KMS-11 (cell line): ENCODE measurements around the gene KRTAP10-1.
"Not testable (repeated sequence)": the region's sequence is repeated elsewhere in the genome, so short reads cannot be mapped to it uniquely, and the experiment has no call there.

ENCODE experiments used
- H2AFZ ChIP-seq: fragments of 200-600 bp; sonication (generic); 2 replicates; pipeline ENCODE4 v1.6.1; 2016; ENCODE audit warnings: antibody characterized with exemption, mixed run types, low read depth
- H3K27ac ChIP-seq: fragments of 200-600 bp; sonication (generic); 2 replicates; pipeline ENCODE4 v1.6.1; 2016; ENCODE audit warnings: mild to moderate bottlenecking, mixed run types
- H3K27me3 ChIP-seq: fragments of 200-600 bp; sonication (generic); 2 replicates; pipeline ENCODE4 v1.6.1; 2017; ENCODE audit warnings: mild to moderate bottlenecking, low read depth, mixed run types, moderate library complexity; ENCODE audit not compliant: insufficient read depth
- H3K36me3 ChIP-seq: fragments of 200-600 bp; sonication (generic); 2 replicates; pipeline ENCODE4 v1.6.1; 2017; ENCODE audit warnings: mild to moderate bottlenecking, mixed run types; ENCODE audit not compliant: insufficient read depth
- H3K4me1 ChIP-seq: fragments of 200-600 bp; sonication (generic); 2 replicates; pipeline ENCODE4 v1.6.1; 2016; ENCODE audit warnings: mild to moderate bottlenecking, low read depth, mixed run types; ENCODE audit not compliant: poor library complexity, severe bottlenecking
- H3K4me2 ChIP-seq: fragments of 200-600 bp; sonication (generic); 2 replicates; pipeline ENCODE4 v1.7.0; 2016; ENCODE audit warnings: mild to moderate bottlenecking, mixed run types
- H3K4me3 ChIP-seq: fragments of 200-600 bp; sonication (generic); IDR thresholded peaks from 2 replicates; pipeline ENCODE4 v1.6.1; 2017; ENCODE audit warnings: low read depth, low read length, mixed read lengths; ENCODE audit not compliant: insufficient read depth
- H3K79me2 ChIP-seq: fragments of 200-600 bp; sonication (generic); 2 replicates; pipeline ENCODE4 v1.6.1; 2016; ENCODE audit warnings: low read depth, mixed run types; ENCODE audit not compliant: insufficient read depth
- H3K9ac ChIP-seq: fragments of 200-600 bp; sonication (generic); 2 replicates; pipeline ENCODE4 v1.6.1; 2016; ENCODE audit warnings: mild to moderate bottlenecking, mixed run types
- H4K20me1 ChIP-seq: fragments of 200-600 bp; sonication (generic); 2 replicates; pipeline ENCODE4 v1.6.1; 2016; ENCODE audit warnings: mild to moderate bottlenecking, mixed run types; ENCODE audit not compliant: insufficient read depth
- CTCF ChIP-seq: fragments of 200-600 bp; sonication (generic); conservative IDR thresholded peaks from 2 replicates; pipeline ENCODE4 v1.6.1; 2017; ENCODE audit warnings: low read depth, mild to moderate bottlenecking, antibody characterized with exemption, low read length, moderate library complexity, mixed read lengths

KRTAP10-1 gene

DNA sequence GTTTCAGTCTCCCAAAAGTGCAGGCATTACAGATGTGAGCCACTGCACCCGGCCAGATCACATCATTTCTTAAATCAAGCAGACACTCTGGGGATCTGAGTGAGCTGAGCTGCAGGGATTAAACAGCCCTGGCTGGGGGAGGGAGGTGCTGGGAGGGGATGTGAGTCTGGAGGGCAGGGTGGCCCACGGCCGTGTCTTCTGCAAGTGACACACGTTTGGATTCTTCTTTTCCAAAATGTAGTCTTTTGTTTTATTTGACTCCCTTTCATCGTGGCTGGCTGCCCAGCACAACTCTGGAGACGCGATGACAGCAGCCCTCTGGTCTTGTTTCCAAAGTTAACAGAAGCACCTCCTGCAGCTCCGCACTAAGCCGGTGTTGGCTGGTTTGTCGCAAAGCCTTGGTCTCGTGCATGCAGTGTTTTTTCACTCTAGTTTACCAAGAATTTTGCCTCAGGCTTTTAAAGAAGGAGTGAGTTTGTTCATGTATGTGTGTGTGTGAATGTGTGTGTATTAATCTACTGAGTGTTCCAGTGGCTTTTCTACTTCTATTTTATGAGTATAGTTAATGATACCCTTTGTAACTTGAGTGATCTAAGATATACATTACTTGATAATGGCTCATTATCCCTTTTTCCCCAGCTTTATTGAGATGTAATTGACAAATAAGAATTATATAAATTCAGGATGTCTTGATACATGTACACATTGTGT lies 43.2 kb upstream of the KRTAP10-1 start:
- no peaks in the 10 kb centered on the region for H4K20me1 ChIP-seq
- TF ChIP-seq CTCF = no peak
- no peak overlapping the region for H3K4me2 ChIP-seq
- no peaks in the 10 kb centered on the region for H3K36me3 ChIP-seq
- H3K27me3 ChIP-seq = peaks cover 37% of the 10 kb centered on the region; the same call in 1 of the 2 replicates
- H2AFZ ChIP-seq = no peak overlapping the region
- no peak overlapping the region for H3K9ac ChIP-seq
- no peaks in the 10 kb centered on the region for H3K79me2 ChIP-seq
- no peaks in the 10 kb centered on the region for H3K4me1 ChIP-seq
- H3K27ac ChIP-seq = no peak overlapping the region
- H3K4me3 ChIP-seq = no peak overlapping the region

DNA sequence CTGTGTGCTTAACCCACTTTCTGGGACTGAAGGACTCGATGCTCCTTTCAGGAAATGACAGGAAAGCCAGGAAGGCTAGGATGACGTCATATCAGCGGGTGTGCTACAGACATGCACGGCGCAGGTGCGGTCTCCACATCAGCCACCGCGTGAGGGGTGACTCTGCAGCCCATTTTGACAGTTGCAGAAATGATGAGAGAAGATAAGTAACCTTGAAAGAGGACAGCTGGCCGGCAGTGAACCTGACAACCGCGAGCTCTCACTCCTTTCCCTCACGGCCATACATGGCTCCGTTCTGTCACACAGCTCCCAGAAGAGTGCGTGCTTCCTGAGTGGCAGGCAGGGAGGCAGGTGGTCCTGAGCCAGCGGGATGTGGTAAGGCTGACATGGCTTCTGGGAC lies 42.1 kb upstream of the KRTAP10-1 start:
- no peaks in the 10 kb centered on the region for H4K20me1 ChIP-seq
- H3K79me2 ChIP-seq = no peaks in the 10 kb centered on the region
- H3K4me2 ChIP-seq = no peak overlapping the region

DNA sequence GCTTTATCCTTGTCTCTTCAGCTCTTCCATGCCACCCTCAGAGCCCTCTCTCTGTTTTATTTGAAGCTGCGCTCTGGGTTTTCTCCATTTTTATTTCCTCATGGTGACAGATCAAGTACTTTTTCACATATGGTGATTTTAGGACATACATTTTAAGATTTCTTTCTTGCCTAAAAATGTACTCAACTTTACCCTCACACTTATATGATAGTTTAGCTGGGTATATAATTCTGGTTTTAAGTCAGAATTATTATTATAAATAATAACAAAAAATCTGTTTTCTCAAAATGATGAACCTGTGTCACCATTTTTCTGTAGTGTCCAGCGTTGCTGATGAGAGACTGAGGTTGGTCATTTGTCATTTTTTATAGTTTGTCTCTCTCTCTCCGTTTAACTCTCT lies 41.2 kb upstream of the KRTAP10-1 start:
- Histone ChIP-seq H3K9ac (no peak overlapping the region), H3K4me3 (no peak overlapping the region), H3K27me3 (peaks cover 50% of the 10 kb centered on the region; the same call in 1 of the 2 replicates), H3K4me2 (no peak overlapping the region), H4K20me1 (no peaks in the 10 kb centered on the region), H3K36me3 (no peaks in the 10 kb centered on the region), H3K27ac (no peak overlapping the region), H2AFZ (no peak overlapping the region), H3K79me2 (no peaks in the 10 kb centered on the region), H3K4me1 (no peaks in the 10 kb centered on the region)
- no peak for TF ChIP-seq CTCF

More for the DNA sequence above, 42.1 kb upstream of the KRTAP10-1 start:
- Histone ChIP-seq H3K36me3 (no peaks in the 10 kb centered on the region), H3K27me3 (peaks cover 48% of the 10 kb centered on the region; the same call in 1 of the 2 replicates), H3K4me1 (no peaks in the 10 kb centered on the region), H3K27ac (no peak overlapping the region), H2AFZ (no peak overlapping the region), H3K4me3 (no peak overlapping the region), H3K9ac (no peak overlapping the region)
- TF ChIP-seq CTCF = no peak

- H3K4me3 ChIP-seq, H3K36me3 ChIP-seq, H3K4me2 ChIP-seq, H3K27ac ChIP-seq, H2AFZ ChIP-seq, H3K9ac ChIP-seq, H3K79me2 ChIP-seq, H4K20me1 ChIP-seq, H3K4me1 ChIP-seq: not testable (repeated sequence)
- peaks cover 46% of the 10 kb centered on the region; the same call in 1 of the 2 replicates for H3K27me3 ChIP-seq
Measured at GRCh38 chr21:44580231-44580821, 40.3 kb upstream of the KRTAP10-1 start, which contains the start of gene KRTAP10-5. Gene KRTAP10-5 (minus strand): TSS chr21:44580604. CDS start chr21:44580578, 26 bp downstream.

DNA sequence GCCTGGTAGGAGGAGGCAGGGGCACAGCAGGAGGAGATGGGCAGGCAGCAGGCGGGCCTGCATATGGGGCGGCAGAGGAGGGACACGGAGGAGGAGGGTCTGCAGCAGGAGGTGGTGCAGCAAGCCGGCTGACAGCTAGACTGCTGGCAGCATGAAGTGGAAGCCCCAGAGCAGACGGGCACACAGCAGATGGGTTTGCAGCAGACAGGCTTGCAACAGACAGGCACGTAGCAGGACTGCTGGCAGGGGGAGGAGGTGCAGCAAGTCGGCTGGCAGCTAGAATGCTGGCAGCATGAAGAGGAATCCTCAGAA lies 39.8 kb upstream of the KRTAP10-1 start:
- Histone ChIP-seq H4K20me1 (no peaks in the 10 kb centered on the region), H3K27ac (no peak overlapping the region), H3K36me3 (no peaks in the 10 kb centered on the region), H2AFZ (no peak overlapping the region), H3K27me3 (peaks cover 47% of the 10 kb centered on the region; the same call in 1 of the 2 replicates), H3K79me2 (no peaks in the 10 kb centered on the region), H3K4me1 (no peaks in the 10 kb centered on the region), H3K4me2 (no peak overlapping the region), H3K9ac (no peak overlapping the region), H3K4me3 (no peak overlapping the region)
- no peak for TF ChIP-seq CTCF
